HG03196 (cell line): Measurements from ENCODE around the gene KIRREL1.
"Not testable (repeated sequence)": the region's sequence is repeated elsewhere in the genome, so short reads cannot be mapped to it uniquely, and the experiment has no call there.

Experiments
- ATAC-seq: cut with Tn5 transposase; IDR thresholded peaks from one replicate; pipeline ENCODE4 v1.9.1; 2021; ENCODE audit not compliant: unreplicated experiment

Gene KIRREL1

GRCh38 chr1:158128531-158128930 is 135.1 kb downstream of the KIRREL1 start:
- not testable (repeated sequence) for ATAC-seq

GRCh38 chr1:158131217-158131616 is 137.8 kb downstream of the KIRREL1 start:
- ATAC-seq = no peak

GRCh38 chr1:158140764-158141192 is 147.3 kb downstream of the KIRREL1 start:
- no peak for ATAC-seq

DNA sequence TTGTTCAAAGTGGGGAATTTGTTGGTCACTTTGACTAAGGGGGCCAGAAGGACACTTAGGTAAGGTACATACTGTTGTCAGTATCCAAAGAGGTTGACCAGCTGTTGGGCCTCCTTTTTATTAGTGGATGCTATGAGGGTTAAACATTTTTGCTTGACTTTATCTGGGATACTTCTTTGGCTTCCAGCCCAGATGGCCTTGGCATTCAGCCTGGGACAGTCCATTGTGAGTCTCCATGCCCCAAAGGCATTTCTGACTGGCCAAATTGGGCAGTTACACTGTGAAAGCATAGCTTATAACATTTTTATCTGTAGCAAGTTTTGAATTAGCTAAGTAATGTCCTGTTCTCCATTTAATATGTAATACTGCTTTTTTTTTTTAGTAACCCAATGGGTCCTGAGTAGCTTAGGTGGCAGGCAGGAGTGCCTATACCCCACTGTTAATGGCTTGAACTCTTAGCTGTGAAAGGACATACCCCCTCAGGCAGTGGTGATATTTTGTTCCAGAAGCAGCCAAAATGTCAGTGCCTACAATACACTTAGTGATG is 151.8 kb downstream of the KIRREL1 start:
- ATAC-seq = no peak

- ATAC-seq = no peak
Observed at GRCh38 chr1:158146165-158146564, 152.7 kb downstream of the KIRREL1 start.

DNA sequence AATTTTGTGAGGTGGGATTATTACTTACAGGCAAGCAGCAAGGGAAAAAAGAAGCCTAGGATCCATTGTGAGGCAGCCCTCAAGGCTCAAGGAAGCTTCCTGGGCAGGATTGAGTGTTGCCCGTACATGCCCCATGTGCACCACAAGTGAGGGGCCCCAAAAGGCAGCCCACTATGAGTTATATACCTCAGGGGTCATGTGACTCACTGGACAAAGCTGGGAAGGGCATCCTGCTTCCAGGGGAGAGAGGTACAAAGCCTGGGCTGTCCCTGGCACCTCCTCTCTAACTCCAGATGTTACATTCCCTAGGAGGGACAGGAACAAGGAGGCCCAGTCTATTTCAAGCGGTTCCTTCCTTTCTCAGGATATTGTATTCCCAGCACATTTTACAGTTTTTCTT is 153.3 kb downstream of the KIRREL1 start:
- ATAC-seq = no peak

DNA sequence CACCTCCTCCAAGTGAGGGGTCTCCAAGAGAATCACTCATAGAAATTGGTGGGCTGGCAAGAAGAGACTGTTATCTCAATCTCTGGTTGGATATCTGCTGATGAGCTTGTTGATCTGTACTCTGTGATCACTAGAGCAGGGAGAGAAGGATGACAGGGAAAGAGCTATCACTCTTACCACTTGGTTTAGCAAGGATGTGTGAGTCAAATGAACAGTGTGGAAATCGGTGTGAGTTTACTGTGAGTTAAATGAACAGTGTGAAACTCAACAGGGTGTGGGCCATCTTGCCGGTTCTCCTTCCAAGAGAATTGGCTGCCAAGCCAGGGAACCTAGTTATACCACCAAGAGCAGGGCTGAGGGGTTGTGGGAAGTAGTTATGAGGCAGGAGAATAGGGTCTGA is 154.0 kb downstream of the KIRREL1 start:
- no peak for ATAC-seq

DNA sequence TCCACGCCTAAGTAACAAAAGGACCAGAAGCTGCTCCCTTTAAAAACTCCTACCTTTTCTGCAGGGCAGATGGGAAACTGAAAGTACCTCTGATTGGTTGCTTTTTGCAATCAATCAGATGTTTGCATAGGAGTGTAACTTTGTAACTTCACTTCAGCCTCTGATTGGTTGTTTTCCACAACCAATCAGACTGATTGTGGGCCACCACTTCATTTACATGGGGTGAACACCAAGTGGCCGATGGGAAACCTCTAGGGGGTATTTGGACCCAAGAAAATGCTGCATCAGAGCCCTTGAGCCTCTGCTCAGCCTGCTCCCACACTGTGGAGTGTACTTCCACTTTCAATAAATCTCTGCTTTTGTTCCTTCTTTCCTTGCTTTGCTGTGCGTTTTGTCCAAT is 154.4 kb downstream of the KIRREL1 start:
- ATAC-seq = no peak

- ATAC-seq = no peak
Observed at GRCh38 chr1:158148468-158148867, 155.0 kb downstream of the KIRREL1 start.

DNA sequence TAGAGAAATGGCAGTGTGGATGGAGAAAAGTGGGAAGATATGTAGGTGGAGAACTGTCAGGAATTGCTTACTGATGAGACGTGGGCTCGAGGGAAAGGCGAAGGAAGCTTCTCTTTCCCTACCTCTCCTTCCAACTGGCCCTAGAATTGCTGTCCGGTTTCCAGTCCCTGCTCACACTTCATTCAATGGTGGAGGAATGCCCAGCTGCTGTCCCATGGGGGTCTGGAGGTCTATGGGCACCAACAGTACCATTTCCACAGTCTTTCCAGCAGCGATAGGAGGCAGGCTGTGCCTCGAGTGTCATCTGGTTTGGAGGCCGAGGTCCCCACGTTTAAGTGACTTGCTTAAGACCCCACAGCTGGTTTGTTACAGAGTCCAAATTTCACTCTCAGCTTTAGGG is 155.7 kb downstream of the KIRREL1 start:
- ATAC-seq = no peak
